ENCODE results near the gene SCRN2.

The SCRN2 gene

DNA sequence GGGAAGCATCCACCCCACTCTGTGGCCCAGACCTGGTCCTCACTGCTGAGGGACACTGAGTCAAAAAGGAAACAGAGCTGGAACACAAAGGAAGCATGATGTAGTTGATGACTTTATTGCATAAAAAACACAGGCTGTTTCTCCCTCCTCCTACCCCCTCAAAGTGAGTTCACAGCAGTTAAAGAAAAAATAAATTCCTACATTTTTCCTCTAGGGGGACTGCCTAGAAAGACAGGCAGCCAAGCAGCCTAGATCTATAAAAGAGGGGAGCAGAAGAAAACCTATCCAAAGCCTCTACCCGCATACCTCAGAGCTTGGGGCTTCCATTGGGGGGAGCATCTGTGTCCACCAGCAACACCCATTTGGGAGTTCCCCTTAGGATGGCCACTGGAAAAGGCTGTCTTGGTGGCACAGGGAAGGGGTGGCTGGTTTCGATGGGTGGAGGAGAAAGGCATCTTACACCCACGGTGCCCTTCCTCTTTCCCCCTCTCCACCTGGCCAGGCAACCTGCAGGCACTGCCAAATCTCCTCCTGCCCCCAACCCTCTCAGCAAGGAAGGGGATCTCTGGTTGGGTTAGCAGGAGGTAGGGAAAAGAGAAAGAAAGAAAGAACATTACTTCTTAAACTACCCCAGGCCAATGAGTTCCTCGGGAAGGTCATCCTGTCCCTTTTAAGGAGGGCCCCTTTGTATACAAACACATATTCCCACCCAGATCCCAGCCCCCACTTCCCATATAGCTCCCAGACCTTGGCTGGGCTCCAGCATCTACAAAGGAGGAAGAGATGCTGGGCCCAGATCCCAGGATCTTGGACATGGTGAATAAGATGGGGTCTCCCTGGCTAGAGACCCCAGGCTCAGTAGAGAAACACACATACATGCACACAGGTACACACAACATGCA, 4.0 kb upstream of the SCRN2 start:
- peak; percentile 41 for DNase-seq (ENCODE audit: low read depth)
- TF ChIP-seq, protein P1, sequence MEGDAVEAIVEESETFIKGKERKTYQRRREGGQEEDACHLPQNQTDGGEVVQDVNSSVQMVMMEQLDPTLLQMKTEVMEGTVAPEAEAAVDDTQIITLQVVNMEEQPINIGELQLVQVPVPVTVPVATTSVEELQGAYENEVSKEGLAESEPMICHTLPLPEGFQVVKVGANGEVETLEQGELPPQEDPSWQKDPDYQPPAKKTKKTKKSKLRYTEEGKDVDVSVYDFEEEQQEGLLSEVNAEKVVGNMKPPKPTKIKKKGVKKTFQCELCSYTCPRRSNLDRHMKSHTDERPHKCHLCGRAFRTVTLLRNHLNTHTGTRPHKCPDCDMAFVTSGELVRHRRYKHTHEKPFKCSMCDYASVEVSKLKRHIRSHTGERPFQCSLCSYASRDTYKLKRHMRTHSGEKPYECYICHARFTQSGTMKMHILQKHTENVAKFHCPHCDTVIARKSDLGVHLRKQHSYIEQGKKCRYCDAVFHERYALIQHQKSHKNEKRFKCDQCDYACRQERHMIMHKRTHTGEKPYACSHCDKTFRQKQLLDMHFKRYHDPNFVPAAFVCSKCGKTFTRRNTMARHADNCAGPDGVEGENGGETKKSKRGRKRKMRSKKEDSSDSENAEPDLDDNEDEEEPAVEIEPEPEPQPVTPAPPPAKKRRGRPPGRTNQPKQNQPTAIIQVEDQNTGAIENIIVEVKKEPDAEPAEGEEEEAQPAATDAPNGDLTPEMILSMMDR (IDR thresholded peaks at IDR 0.05; ENCODE audit: low read length, missing control alignments) = peak; percentile 42
- no peak overlapping the region for H3K4me3 ChIP-seq (replicated peaks; ENCODE audit: low read depth, low read length)

GRCh38 chr17:47844227-47844626, 3.2 kb upstream of the SCRN2 start:
- TF ChIP-seq, protein P1 (IDR thresholded peaks at IDR 0.05; ENCODE audit: low read length, missing control alignments) = no peak
- DNase-seq (ENCODE audit: low read depth) = peak; percentile 31
- H3K4me3 ChIP-seq (replicated peaks; ENCODE audit: low read depth, low read length) = no peak overlapping the region

DNA sequence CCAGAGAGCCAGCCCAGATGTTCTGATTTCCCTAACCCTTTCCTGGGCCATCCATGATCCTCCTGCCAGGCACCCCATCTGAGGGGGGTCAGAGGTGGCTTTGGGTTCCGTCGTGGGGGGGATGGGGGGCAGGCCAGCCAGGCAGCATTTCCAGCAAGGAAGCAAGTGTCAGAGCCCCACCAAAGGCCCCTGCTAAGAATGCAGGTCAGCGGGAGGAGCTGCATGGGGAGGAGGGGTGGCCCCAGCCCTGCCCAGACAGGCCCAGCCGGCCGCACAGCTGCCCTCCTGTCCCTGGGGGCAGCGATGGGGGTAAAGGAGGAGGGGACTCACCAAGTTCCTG, 2.3 kb upstream of the SCRN2 start:
- H3K4me3 ChIP-seq (replicated peaks; ENCODE audit: low read depth, low read length) = no peak overlapping the region
- no peak for DNase-seq (ENCODE audit: low read depth)
- TF ChIP-seq, protein P1 (IDR thresholded peaks at IDR 0.05; ENCODE audit: low read length, missing control alignments) = no peak

GRCh38 chr17:47841488-47842291, 617 bp upstream of the SCRN2 start:
- H3K4me3 ChIP-seq (replicated peaks; ENCODE audit: low read depth, low read length) = peak overlapping the region; percentile 92
- DNase-seq (ENCODE audit: low read depth) = no peak
- TF ChIP-seq, protein P1 (IDR thresholded peaks at IDR 0.05; ENCODE audit: low read length, missing control alignments) = no peak

DNA sequence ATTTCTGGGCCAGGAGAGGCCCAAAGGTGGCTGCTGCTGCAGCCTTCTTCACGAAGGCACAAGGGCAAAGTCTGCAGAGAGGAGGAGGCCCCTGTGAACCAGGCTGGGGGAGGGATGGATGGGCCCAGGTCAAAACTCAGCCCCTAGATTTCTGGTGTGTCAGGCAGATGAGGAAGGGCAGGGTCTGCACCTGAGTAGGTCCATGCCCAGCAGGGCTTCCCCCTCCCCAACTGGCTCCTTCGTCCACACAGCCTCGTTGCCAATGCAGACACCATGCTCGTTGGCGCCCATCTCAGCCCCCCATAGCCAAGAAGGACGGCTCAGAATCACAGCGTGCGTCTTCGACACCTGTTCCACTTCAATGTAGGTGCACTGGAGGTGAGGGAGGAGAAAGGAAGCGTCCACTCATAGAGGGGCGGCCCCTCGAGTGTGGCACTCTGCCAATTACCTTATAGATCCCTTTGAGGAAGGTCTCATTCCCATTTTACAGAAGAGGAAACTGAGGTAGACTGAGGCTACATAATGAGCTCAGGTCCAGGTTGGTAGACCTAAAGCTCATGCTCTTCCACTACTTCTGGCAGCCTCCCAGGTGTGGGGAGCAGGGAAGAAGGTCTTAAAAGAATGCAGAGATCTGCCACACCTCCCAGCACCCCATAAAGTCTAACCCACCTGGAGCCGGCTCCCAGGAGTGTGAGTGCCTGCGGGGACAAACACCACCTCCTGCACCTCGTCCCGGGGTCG, 902 bp downstream of the SCRN2 start:
- no peak for DNase-seq (ENCODE audit: low read depth)
- TF ChIP-seq, protein P1 (IDR thresholded peaks at IDR 0.05; ENCODE audit: low read length, missing control alignments) = no peak
- peak overlapping the region; percentile 92 for H3K4me3 ChIP-seq (replicated peaks; ENCODE audit: low read depth, low read length)

GRCh38 chr17:47839071-47839470, 2.0 kb downstream of the SCRN2 start:
- no peak for DNase-seq (ENCODE audit: low read depth)
- no peak overlapping the region for H3K4me3 ChIP-seq (replicated peaks; ENCODE audit: low read depth, low read length)
- TF ChIP-seq, protein P1 (IDR thresholded peaks at IDR 0.05; ENCODE audit: low read length, missing control alignments) = no peak

Data from fibroblast of pulmonary artery (primary cell).